Subcutaneous adipose tissue (tissue), 4 donors: ENCODE data around the gene TANC2. TPM values are rescaled to one million over a fixed set of nuclear protein-coding genes. Genes with fewer than 3 reads are reported as not detected.

Experiments used
- CTCF ChIP-seq: fragments of 450-650 bp; IDR thresholded peaks from one replicate; pipeline ENCODE4 v1.5.1; 2016; ENCODE audit warnings: low read depth, mild to moderate bottlenecking, control low read depth, antibody characterized with exemption, moderate library complexity
- total RNA-seq, 4 donors: library from RNA; depleted of rRNA; stranded (reverse); fragments of >200 nt; gene quantifications; one replicate each; pipeline ENCODE4 v1.1.0, GENCODE V29; 2016

The TANC2 gene
- total RNA-seq, 4 donors from 2014 or later = 22.5 to 39.7 (median 31.0) TPM

GRCh38 chr17:62964506-62964905 lies 1.5 kb upstream of the TANC2 start:
- TF ChIP-seq CTCF = peak; percentile 55

- TF ChIP-seq CTCF = no peak
These were observed 805 bp upstream of the TANC2 start for GRCh38 chr17:62965174-62965685.

GRCh38 chr17:62966426-62967204 lies 580 bp downstream of the TANC2 start:
- no peak for TF ChIP-seq CTCF

GRCh38 chr17:62967205-62967529 lies 1.1 kb downstream of the TANC2 start:
- no peak for TF ChIP-seq CTCF

- TF ChIP-seq CTCF = no peak
These were observed 2.4 kb downstream of the TANC2 start for GRCh38 chr17:62968445-62968923.

- no peak for TF ChIP-seq CTCF
These were observed 4.6 kb downstream of the TANC2 start for GRCh38 chr17:62970610-62971009.

- no peak for TF ChIP-seq CTCF
These were observed 5.8 kb downstream of the TANC2 start for GRCh38 chr17:62971853-62972252.
